KOPT-K1 (cell line): ENCODE results near the gene RASAL1.

ENCODE experiments used
- H3K27ac ChIP-seq: fragments of 200-600 bp; sonication (generic); 2 replicates; pipeline ENCODE4 v1.5.1; 2016; ENCODE audit warnings: antibody characterized with exemption, mild to moderate bottlenecking, low read depth, low read length; ENCODE audit not compliant: poor library complexity, severe bottlenecking
- H3K36me3 ChIP-seq: fragments of 200-600 bp; sonication (generic); 2 replicates; pipeline ENCODE4 v1.5.1; 2017; ENCODE audit warnings: antibody characterized with exemption, mild to moderate bottlenecking, low read length, moderate library complexity; ENCODE audit not compliant: insufficient read depth
- H3K9me3 ChIP-seq: fragments of 200-600 bp; sonication (generic); 2 replicates; pipeline ENCODE4 v1.5.1; 2017; ENCODE audit warnings: antibody characterized with exemption, low read length, mild to moderate bottlenecking; ENCODE audit not compliant: insufficient read depth, poor library complexity, severe bottlenecking

The RASAL1 gene

GRCh38 chr12:113104953-113105510 is 30.5 kb downstream of the RASAL1 start:
- H3K36me3 ChIP-seq = peaks cover 78% of the 10 kb centered on the region

GRCh38 chr12:113103756-113104450 is 31.7 kb downstream of the RASAL1 start:
- Histone ChIP-seq H3K36me3 (peaks cover 78% of the 10 kb centered on the region), H3K27ac (no peak overlapping the region), H3K9me3 (no peaks in the 10 kb centered on the region)

More at GRCh38 chr12:113104953-113105510, 30.5 kb downstream of the RASAL1 start:
- H3K27ac ChIP-seq = no peak overlapping the region
- no peaks in the 10 kb centered on the region for H3K9me3 ChIP-seq

- Histone ChIP-seq H3K9me3 (no peaks in the 10 kb centered on the region), H3K27ac (no peak overlapping the region), H3K36me3 (peaks cover 80% of the 10 kb centered on the region)
Measured at GRCh38 chr12:113102811-113103210, 32.8 kb downstream of the RASAL1 start.

GRCh38 chr12:113101751-113102150 is 33.8 kb downstream of the RASAL1 start:
- H3K27ac ChIP-seq = no peak overlapping the region
- H3K36me3 ChIP-seq = peaks cover 80% of the 10 kb centered on the region
- no peaks in the 10 kb centered on the region for H3K9me3 ChIP-seq

GRCh38 chr12:113099764-113100163 is 35.8 kb downstream of the RASAL1 start:
- H3K36me3 ChIP-seq = peaks cover 80% of the 10 kb centered on the region
- no peaks in the 10 kb centered on the region for H3K9me3 ChIP-seq
- peak overlapping the region; percentile 40 for H3K27ac ChIP-seq

GRCh38 chr12:113099364-113099763 is 36.2 kb downstream of the RASAL1 start:
- Histone ChIP-seq H3K36me3 (peaks cover 80% of the 10 kb centered on the region), H3K27ac (peak overlapping the region; percentile 40), H3K9me3 (no peaks in the 10 kb centered on the region)

GRCh38 chr12:113098441-113099028 is 37.0 kb downstream of the RASAL1 start:
- Histone ChIP-seq H3K9me3 (no peaks in the 10 kb centered on the region), H3K36me3 (peaks cover 81% of the 10 kb centered on the region), H3K27ac (peak overlapping the region; percentile 40)

GRCh38 chr12:113097716-113098440 is 37.7 kb downstream of the RASAL1 start:
- H3K27ac ChIP-seq = peak overlapping the region; percentile 40
- H3K9me3 ChIP-seq = no peaks in the 10 kb centered on the region
- H3K36me3 ChIP-seq = peaks cover 84% of the 10 kb centered on the region

- Histone ChIP-seq H3K36me3 (peaks cover 89% of the 10 kb centered on the region), H3K27ac (peak overlapping the region; percentile 40), H3K9me3 (no peaks in the 10 kb centered on the region)
Measured at GRCh38 chr12:113096675-113097461, 38.7 kb downstream of the RASAL1 start.

- Histone ChIP-seq H3K9me3 (no peaks in the 10 kb centered on the region), H3K27ac (peak overlapping the region; percentile 44), H3K36me3 (peaks cover 94% of the 10 kb centered on the region)
Measured at GRCh38 chr12:113095405-113095804, 40.2 kb downstream of the RASAL1 start.

GRCh38 chr12:113094738-113095137 is 40.8 kb downstream of the RASAL1 start:
- H3K36me3 ChIP-seq = peaks cover 94% of the 10 kb centered on the region
- peak overlapping the region; percentile 44 for H3K27ac ChIP-seq
- no peaks in the 10 kb centered on the region for H3K9me3 ChIP-seq

GRCh38 chr12:113093409-113094101 is 42.0 kb downstream of the RASAL1 start:
- Histone ChIP-seq H3K27ac (peak overlapping the region; percentile 19), H3K36me3 (peaks cover 87% of the 10 kb centered on the region), H3K9me3 (no peaks in the 10 kb centered on the region)

- no peaks in the 10 kb centered on the region for H3K9me3 ChIP-seq
- peaks cover 88% of the 10 kb centered on the region for H3K36me3 ChIP-seq
- peak overlapping the region; percentile 78 for H3K27ac ChIP-seq
Measured at GRCh38 chr12:113092607-113093408, 42.8 kb downstream of the RASAL1 start.
